NCI-H1436 treated with DMSO at 0.1 percent for 48 hours (cell line): Measurements from ENCODE around the gene EPPIN.

ENCODE experiments used
- DNase-seq: peaks from one replicate; lab custom pipeline; 2025; lab: John Stamatoyannopoulos, UW

Gene EPPIN

DNA sequence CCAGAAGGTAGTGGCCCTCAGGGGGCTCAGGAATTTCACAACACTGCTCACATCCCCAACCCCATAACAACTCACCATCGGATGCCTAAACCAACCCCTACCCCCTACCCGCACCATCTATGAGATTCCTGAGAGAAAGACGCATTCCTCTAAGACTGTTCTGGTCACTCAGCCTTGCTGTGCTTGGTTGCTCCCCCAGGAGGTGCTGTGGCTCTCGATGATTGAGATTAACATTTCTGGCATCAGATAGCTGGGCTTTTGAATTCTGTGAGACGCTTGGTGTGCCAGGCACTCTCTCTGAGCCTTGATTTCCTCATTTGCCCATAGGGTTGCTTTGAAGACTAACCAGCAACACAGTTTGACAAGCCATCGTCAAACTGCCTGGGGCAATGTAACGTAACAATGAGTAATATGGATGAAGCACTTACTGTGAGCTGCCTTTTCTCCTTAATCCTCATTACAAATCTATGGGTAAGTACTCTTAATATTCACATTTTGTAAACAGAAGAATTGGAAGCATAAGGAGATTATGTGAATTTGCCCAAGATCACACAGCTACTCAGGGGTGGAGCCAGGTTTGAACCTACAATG is 8.9 kb downstream of the EPPIN start:
- DNase-seq: no peak

DNA sequence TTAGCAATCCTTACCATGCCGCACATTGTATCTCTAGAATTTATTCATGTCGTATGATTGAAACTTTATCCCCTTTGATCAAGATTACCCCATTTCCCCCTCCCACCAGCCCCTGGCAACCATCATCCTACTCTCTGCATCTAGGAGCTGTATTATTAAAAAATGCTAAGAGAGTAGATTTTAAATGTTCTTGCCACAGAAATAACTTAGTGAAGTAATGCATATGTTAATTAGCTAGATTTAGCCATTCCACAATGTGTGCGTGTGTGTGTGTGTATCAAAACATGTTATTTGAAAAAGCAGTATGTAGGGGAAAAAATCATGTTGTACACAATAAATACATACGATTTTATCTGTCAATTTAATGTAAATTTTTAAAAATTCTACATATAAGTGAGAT is 19.9 kb downstream of the EPPIN start:
- no peak for DNase-seq

DNA sequence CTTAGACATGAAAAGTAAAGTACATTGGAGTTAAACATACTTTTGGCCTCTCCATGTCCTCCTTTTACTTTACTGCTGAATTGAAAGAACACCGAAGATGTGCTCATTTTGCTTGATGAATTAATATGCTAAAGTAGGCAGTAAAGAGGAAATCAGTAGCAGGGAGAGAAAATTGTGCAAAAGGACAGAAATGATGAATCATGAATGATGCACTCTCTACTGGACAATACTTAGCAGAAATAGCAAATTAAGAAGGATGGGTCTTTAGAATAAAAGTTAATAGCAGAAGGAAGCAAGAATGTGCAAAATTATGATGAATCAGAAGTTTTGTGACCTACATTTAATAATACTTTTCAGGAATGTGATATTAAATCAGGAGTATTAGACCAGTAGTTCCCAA is 23.4 kb downstream of the EPPIN start:
- no peak for DNase-seq

DNA sequence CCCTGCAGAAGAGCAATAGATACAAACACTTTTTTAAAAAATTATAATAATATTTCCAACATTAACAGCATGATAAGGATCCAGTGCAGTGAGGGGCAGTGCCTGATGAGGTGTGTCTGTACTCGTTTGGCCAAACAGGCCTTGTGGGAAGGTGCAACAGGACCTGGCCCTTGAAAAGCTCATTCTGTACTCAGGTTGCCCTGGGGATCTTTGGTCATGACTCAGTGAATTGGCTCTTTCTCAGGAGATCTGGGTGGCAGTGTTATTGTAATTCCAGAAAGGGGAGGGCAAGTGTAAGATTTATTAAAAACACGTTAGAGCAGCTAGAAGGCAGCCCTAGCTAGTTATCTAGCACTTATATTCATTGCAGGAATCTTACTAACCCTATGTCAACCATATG is 28.9 kb downstream of the EPPIN start:
- DNase-seq: no peak

DNA sequence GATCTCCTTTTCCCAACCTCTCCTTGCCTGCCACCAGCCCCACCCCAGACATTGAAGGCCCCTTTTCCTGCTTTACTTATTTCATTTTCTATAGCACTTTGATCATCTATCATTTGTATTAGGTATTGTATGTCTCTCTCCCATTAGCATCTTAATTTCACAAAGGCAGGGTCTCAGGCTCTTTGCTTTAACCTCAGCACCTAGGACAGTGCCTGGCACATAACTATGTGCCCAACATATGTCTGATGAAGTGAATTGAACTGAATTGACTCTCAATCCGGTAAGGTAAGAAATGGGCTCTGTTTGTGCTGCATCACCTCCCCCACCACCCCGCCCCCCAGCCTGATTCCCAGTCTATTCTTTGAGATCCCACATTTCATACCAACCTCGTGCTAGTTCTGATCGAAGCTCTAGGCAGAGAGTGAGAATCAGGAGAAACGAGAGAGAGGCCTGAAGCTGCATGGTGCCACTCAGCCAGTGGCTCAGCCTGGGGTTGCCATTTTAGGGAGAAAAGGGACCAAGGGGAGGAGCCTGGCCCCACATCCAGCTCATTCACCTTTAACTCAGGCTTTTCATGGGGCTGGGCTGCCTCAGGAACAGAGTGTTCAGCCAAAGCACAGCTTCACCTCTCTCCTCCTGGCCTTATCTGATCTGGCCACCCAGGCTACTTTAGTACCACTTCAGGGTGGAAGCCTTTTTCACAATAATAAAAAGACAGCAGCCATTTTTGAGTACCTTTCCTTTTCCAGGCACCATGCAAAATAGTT is 31.9 kb downstream of the EPPIN start, which contains the start of gene SPINT3:
TSS of gene SPINT3 (minus strand) at position 476 of the 767 bp plus-strand sequence. CDS start at position 462, 14 bp downstream.
- no peak for DNase-seq

DNA sequence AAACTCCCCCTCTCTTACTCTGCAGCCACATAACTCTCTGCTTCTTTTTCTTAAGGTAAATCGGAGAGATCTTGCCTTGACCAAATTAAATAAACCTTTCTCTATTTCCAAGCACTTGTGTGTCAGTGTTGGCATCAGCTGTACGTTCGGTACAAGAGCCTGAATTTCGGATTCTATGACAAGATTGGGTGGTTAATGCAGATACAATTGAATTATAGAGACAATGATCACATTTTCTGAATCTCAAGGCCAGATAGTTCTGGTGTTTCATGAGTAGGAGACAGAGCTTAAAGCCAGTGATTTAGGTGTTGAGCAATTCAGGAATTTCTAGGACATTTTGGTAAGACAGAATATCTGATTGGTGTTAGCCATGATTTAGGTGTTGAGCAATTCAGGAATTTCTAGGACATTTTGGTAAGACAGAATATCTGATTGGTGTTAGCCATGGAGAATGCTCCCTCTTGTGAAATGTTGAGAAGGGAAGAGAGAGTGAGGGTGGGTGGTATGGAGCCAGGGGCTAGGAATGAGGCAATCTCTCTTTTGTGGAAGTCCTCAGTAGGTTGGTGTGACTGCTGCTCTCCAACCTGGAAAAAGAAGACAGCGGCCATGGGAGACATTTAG is 36.8 kb downstream of the EPPIN start:
- no peak for DNase-seq

DNA sequence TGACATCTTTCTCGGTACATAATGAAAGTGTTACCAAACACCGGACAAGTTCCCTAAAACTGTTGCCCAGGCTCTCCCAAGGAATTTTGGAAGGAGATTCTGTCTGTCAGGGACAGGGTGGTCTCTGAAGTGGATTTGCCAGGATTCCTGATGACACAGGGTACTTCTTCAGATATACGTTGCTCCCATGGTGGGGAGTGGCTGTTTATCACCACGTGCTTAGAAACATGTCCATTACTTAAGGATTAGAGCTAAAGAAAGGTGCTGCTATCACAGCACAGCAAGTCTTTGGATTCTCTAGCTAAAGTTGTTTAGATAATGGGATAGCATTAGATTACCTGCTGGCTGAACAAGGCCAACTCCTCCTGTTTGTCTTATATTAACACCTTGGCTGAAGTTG is 38.1 kb downstream of the EPPIN start:
- no peak for DNase-seq

DNA sequence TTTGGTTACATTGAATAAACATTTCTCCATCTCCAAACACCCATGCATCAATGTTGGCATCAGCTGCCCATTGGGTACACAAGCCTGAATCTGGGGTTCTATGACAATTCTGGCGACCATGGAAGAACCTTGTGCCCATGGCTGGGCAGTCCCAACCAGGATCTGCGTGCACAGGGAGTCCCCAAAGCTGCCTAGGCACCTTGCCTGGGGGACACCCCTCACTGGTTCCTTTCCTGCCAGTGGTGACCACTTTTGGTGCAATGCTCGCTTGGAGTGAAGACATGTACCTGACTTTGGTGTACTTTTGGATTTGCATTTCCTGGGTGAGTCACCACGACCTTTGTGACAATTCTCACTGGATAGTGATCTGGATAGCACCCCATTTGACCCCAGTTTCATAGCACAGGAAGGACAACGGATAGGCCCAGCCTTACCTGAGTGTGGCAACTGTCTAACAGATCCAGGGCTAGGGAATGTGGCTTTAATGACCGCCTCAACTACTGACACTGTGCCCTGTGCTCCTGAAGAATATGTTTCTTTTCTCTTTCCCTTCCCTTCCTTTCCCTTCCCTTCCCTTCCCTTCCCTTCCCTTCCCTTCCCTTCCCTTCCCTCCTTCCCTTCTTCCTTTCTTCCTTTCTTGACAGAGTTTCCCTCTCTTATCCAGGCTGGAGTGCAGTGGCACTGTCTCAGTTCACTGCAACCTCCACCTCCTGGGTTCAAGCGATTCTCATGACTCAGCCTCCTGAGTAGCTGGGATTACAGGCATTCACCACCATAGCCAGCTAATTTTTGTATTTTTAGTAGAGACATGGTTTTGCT is 38.9 kb downstream of the EPPIN start:
- DNase-seq: no peak

DNA sequence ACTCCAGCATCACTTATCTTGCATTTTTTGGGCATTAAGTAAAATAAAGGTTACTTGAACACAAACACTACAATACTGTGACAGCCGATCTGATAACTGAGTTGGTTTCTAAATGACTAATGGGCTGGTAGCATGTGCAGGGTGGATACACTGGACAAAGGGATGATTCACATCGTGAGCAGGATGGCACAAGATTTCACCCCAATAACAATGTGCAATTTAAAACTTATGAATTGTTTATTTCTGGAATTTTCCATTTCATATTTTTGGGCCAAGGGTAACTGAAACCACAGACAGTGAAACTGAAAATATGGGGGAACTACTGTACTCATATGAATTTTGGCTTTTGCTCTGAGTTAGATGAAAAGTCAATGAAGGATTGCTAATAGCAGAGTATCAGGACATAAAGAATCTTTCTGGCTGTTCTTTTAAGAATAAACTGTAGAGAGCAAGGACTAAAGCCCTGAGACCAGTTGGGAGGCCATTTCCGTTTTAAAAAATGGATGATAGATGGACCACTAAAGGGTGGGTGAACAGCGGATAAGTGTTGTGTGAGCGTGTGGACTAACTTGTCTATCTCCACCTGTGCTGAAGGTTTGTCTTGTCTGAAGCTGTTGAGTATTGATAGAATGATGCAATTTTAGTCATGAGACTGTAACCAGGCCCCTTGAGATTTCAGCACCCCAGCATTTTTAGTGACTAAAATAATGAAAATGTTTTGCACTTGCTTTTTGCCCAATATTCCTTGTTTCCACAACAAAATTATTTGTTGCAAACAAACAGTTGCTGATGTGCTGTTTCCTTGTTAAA is 40.0 kb downstream of the EPPIN start:
- DNase-seq: no peak

DNA sequence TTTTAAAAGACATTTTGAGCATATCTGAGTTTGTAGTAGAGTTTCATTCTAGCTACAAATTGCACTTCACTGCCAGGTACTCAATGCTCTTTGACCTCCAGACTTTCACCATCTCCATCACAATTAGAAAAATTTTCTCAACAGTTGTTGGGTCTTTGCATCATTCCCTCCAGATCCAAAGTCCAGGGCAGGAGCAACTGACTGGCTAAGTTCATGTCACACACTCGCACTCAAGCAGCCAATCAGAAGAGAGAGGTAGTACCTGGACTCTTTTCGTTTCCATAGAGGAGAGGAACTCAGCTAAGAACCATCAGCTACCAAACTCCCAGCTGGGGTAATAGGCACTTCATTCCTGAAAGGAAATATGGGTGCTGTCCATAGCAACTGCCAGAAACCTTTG is 40.8 kb downstream of the EPPIN start:
- DNase-seq: no peak

DNA sequence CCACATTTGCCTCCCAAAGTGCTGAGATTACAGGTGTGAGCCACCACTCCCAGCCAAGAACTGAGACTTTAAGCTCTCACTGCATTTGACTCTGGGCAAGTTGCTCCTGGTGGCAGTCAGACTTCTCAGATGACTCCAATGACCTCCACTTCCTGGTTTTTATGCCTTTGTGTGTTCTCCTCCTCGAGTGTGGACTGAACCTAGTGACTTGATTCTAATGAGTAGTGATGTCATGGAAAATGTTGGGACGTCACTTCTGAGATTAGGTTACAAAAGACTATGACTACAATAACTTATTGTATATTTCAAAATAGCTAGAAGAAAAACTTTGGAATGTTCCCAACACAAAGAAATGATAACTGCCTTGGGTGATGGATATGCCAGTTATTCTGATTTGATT is 43.8 kb downstream of the EPPIN start:
- DNase-seq: no peak

DNA sequence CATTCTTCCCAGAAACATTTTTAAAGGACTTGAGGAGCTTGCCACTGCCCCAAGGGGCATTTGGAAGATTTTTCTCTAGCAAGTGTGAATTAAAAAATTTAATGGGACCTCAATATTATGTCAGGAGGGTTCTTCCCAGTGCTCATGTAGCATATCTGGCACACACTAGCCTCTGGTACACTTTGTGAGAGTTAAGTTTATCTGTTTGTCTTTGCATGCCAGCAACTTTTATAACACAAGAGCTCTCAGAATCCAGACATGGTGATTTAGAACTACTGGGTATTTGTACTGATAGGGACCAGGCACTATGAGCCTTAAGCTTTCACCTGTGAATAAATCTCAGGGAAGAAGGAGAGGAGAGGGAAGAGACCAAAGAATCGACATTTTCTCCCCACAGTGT is 44.6 kb downstream of the EPPIN start:
- no peak for DNase-seq

DNA sequence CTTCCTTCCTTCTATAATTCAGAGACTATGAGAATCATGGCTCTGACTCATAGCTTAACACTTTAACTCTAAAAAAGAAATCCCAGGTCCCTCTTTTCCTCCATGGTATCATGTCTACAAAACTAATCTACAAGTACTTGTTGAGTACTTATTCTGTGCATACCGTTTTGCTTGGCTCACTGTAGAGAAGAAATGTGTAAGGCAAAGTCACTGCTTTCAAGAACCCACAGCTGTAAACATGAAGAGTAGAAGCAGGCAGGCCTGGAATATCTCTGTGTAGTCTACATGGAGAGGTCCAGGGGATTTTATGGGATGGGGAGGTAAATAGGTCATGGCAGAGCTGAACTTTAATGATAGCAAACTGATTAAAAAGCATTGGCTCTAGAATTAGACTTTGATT is 45.6 kb downstream of the EPPIN start:
- DNase-seq: no peak

DNA sequence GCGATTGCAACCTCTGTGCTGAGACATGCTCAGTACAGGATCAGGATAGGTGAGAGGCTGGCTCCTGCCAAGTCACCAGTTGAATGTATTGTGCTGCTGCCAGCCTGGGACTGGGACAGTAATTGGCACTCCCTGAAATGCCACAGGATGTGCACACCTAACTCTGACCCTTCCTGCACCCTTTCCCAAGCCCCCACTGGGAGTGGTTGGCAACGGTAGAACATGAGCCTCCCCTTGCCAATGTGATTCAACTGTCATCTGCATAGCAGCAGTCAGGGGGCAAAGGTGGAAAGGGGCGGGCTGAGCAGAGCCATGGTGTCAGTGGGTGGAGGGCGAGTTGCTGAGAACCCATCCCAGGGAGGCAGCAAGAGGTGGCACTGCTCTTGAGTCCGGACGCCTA is 47.2 kb downstream of the EPPIN start:
- DNase-seq: no peak

DNA sequence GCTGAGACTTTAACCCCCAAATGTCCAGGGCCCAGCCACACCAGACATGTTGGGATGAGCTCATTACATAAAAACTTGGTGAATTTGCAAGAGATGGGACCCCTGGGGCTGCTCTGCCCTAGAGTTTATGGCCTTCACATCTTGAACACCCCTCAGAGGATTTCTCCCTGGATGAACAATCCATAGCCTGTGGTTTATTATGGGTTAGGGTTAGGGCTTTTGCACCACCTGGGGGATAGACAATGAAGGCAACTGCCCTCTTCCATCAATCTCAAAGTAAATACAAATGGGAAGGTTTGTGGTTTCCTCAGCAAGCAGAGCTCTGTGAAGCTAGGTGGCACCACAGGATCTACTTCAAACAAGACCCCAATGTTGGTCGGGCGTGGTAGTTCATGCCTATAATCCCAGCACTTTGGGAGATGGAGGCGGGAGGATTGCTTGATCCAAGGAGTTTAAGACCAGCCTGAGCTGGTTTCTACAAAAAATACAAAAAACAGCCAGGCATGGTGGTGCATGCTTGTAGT is 49.2 kb downstream of the EPPIN start:
- no peak for DNase-seq

DNA sequence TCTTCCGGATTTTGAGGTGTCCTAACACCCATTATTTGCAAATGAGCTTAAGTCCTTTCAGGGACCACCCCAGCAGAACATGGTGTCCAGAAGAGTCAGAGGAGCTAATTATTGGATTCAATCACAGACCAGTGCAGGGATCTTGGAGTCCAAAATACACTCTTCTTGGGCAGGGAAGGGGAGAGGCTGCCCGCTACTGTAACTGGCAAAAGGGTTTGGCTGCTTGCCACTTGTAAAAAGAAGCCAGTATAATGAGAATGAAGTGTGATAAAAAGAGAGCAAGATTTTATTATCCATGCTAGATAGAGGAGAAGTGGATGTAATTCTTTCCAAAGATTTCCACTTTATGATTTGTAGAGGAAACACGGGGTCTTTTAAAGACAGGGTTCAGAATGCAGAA is 51.0 kb downstream of the EPPIN start:
- DNase-seq: no peak

DNA sequence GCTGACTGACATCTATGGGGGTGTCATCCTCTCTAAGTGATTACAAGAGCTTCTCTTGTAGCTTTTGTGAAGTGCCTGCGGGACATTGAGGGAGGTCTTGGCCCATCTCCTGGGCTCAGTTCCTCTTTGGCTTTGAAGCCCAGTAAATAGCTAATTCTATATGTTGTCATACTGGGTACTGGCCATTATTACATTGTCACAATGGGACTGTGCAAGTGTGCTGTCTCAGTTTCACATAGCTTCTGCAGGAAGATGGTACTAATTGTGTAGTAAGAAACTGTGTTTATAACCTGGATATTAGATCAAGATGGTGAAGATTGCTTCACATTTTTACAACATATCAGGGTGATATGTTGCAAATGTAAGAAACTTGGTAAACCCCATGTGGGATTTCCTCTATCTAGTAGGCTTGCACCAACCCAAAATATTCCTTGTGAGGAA is 51.7 kb downstream of the EPPIN start:
- no peak for DNase-seq
